ENCODE data around the gene MRGPRF. TPM values are rescaled to one million over a fixed set of nuclear protein-coding genes. Genes with fewer than 3 reads are reported as not detected.

The MRGPRF gene
- total RNA-seq, 1 experiment from 2014 or later: 0.76 TPM

- Histone ChIP-seq H3K4me2 (ENCODE audit: low read length) (no peak overlapping the region), H3K36me3 (ENCODE audit: control insufficient read depth in 1 of 2, insufficient read depth in 2 of 2, low read length in 2 of 2) (no peaks in the 10 kb centered on the region), H3K79me2 (ENCODE audit: insufficient read depth, low read length) (no peaks in the 10 kb centered on the region), H3K4me3 (replicated peaks in 1 of 2; ENCODE audit: low read depth in 1 of 2, low read length in 2 of 2) (no peak overlapping the region), H3K27me3 (ENCODE audit: insufficient read depth, low read length) (0 out of 2 replicates have a peak, but pooled peaks cover 2% of the 10 kb centered on the region), H3K27ac (ENCODE audit: low read depth, low read length) (no peak overlapping the region), H3K4me1 (ENCODE audit: control insufficient read depth in 1 of 2, insufficient read depth in 2 of 2, low read length in 2 of 2) (no peaks in the 10 kb centered on the region), H2AFZ (ENCODE audit: low read depth, low read length, poor library complexity, severe bottlenecking) (no peak overlapping the region), H3K9ac (ENCODE audit: low read length) (no peak overlapping the region), H3K9me2 (ENCODE audit: insufficient read depth) (no peaks in the 10 kb centered on the region), H3K9me3 (ENCODE audit: control insufficient read depth in 1 of 2, insufficient read depth in 1 of 2, low read depth in 1 of 2, low read length in 2 of 2) (no peaks in the 10 kb centered on the region), H4K20me1 (ENCODE audit: insufficient read depth) (no peaks in the 10 kb centered on the region)
- TF ChIP-seq ELF1 (IDR thresholded peaks at IDR 0.05; ENCODE audit: borderline replicate concordance, low read depth) (no peak), ATF3 (IDR thresholded peaks at IDR 0.05) (no peak), EZH2phosphoT487 (IDR thresholded peaks at IDR 0.05; ENCODE audit: borderline replicate concordance) (no peak), ZBTB33 (IDR thresholded peaks at IDR 0.05; ENCODE audit: extremely low read depth, insufficient replicate concordance, low read length) (no peak), EZH2 (IDR thresholded peaks at IDR 0.05) (no peak), FOSL1 (IDR thresholded peaks at IDR 0.05; ENCODE audit: low read depth) (no peak), EGR1 (IDR thresholded peaks at IDR 0.05; ENCODE audit: low read depth) (no peak), YY1 (IDR thresholded peaks at IDR 0.05; ENCODE audit: extremely low read depth, insufficient replicate concordance, low read depth, low read length) (no peak), CEBPB (IDR thresholded peaks at IDR 0.05; ENCODE audit: low read depth) (no peak), SIN3A (IDR thresholded peaks at IDR 0.05; ENCODE audit: low read depth) (no peak)
- no peak for DNase-seq (ENCODE audit: low read depth, low spot score)
- ChIA-PET POLR2A (no interaction called here), CTCF (interaction anchor here (1.4 kb wide), 1 partner anchor 14 kb away, joined by 4 read pairs; no protein-coding TSS in a partner anchor), RAD21 (ENCODE audit: low non-redundant PET in 1 of 2, low total read pairs in 2 of 2, uncharacterized antibody in 2 of 2, unreplicated experiment in 2 of 2) (no interaction called here)
- no peak for ATAC-seq
- BruUV-seq (replicated peaks): no TSS peak
- intact Hi-C loops (cut with micrococcal nuclease): no loop called here
Observed at GRCh38 chr11:69030301-69030700, 17.3 kb upstream of the MRGPRF start.
